ENCODE data around the gene RPUSD3.

The RPUSD3 gene

GRCh38 chr3:9797196-9797945 lies 46.4 kb downstream of the RPUSD3 start:
- no peak for DNase-seq

- DNase-seq = no peak
Measured at GRCh38 chr3:9795207-9795606, 48.6 kb downstream of the RPUSD3 start.

GRCh38 chr3:9794400-9794799 lies 49.4 kb downstream of the RPUSD3 start:
- DNase-seq = no peak

GRCh38 chr3:9793161-9793781 lies 50.5 kb downstream of the RPUSD3 start:
- peak in 2 of 6 experiments; percentile 30 to 31 for DNase-seq

- DNase-seq = peak; percentile 85 to 98 (median 92)
Measured at GRCh38 chr3:9792405-9793160, 51.2 kb downstream of the RPUSD3 start, which contains the start of the genes ARPC4 and TADA3. Gene ARPC4, plus strand, starts transcription at chr3:9793082. Its CDS starts 40 bp downstream, at chr3:9793122. Gene TADA3, minus strand, starts transcription at chr3:9792473. Its CDS starts 1,007 bp downstream, at chr3:9791466.

- DNase-seq = no peak
Measured at GRCh38 chr3:9791790-9792404, 51.9 kb downstream of the RPUSD3 start.

- DNase-seq = no peak
Measured at GRCh38 chr3:9791127-9791526, 52.7 kb downstream of the RPUSD3 start.
